H54 (cell line): ENCODE results near the gene GABRB1.

ENCODE experiments used
- DNase-seq: peaks from one replicate; pipeline ENCODE4 v3.0.0; 2011; ENCODE audit warnings: low spot score, mixed read lengths; ENCODE audit not compliant: insufficient read length
- FAIRE-seq: peaks from 3 replicates; lab custom pipeline; 2011; peaks lifted over from hg19 to GRCh38; lab: Jason Lieb, UNC
- POLR2A ChIP-seq: IDR thresholded peaks from 2 replicates; pipeline ENCODE4 v1.6.1; 2011; ENCODE audit warnings: low read depth, mild to moderate bottlenecking, low read length

The GABRB1 gene

DNA sequence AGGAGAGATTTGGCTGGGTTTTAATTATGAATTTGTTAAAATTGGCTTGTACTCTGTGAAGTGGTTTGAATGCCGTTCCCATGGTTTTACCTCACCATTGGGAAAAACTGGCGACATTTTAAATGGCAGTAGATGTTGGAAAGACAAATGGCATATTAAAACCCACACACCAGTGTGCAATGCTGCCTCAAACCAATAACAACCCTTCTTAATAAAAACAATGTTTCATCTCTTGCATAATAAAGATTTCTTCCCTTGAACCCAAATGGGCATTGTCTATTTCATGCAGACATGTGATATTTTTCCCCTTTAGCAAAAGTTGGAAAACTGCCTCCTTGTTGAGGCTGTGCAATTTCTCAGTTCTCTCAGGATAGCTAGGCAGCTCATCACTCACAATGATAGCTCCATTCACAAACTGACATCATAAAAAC, 33.7 kb downstream of the GABRB1 start:
- FAIRE-seq = no peak
- TF ChIP-seq POLR2A = no peak
- DNase-seq = no peak

DNA sequence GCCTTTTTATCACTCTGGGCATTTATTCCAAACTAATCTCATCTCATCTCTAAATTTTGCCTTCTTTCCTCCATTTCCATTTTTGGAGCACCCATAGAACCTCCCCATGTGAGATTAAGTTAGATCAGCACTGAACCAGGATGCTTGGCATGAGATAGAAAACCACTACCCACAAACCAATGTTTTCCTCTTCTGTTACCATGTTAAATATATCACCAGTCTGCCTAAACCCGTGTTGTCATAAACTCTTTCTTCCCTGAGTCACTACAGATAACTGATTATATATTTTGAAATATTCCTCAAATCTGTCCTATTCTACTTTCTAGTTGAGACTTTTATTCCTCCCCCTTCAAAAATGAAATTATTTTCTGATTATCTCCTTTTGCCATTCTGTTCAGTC, 37.6 kb downstream of the GABRB1 start:
- FAIRE-seq (no peak), DNase-seq (no peak)
- no peak for TF ChIP-seq POLR2A

DNA sequence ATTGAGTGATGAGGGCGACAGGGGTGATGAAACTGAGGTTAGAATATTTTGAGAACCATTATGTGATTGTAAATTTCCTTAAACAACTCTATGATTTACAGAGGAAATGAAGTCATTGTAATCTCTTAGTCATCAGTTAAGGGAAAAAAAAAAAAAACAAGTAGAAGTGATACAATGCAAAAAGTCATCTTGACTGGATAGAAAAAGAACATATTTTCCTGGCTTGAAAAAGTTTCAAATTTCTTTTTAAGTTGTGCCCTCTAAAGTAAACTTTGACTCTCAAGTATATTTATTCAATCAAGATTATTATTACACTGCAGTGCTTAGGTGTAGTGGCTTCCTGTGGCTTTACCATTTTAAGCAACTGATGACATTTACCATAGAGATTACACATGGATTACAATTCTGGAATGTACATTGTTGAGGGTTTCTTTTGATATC, 40.6 kb downstream of the GABRB1 start:
- DNase-seq (no peak), FAIRE-seq (peak; percentile 74)
- TF ChIP-seq POLR2A = no peak

DNA sequence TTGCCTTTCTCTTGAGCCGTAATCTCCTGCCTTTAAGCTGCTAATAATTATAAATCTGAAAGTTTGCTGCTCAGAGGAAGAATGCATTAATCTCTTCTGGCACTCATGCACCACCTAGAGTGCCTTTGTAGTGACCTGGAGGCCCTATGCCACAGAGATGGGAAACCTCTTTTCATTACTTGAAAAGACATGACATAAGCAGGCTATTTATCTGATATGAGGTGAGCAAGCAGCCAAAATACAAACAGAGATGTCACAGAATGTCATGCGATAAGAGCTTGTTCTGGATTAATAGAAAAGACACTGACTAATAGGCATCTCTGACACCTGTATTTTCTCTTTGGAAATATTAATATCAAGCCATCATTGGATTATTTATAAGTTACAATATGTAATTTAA, 42.3 kb downstream of the GABRB1 start:
- TF ChIP-seq POLR2A = no peak
- no peak for FAIRE-seq
- no peak for DNase-seq

DNA sequence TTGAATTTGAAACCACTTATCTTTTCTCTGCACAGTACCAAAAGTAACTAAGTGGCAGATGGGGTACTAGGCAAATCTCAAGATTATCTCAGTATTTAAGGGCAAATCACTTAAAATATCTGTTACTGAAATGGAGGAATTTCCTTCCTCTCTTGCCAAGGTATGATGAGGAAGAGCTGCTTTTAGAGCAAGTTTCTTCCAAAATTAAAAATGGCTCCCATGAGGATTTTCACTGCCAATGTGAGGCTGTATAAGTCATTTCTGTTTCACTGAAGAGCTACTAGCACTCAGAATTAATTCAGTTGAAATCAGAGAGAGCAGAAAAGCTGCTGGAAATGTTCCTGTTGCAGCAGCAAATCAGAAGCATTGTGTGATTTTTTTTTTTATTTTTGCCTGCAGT, 43.4 kb downstream of the GABRB1 start:
- no peak for DNase-seq
- TF ChIP-seq POLR2A = no peak
- no peak for FAIRE-seq

DNA sequence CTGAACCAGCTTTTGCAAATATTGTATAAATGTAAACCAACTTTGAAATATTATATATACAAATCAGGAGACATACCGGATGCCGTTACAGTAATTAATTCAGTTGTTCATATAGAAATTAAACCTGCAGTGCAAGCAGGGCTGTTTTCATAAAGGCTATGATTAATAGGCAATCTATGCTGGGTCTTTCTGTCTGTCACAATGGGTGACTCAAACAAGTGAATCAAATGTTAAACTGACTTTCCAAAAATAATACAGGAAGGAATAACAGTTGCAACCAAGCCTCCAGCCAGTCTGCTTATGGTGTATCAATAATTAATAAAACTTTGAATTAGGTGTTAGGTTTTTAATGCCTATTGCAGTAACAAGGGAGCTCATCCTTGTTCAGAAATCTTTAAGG, 43.9 kb downstream of the GABRB1 start:
- no peak for TF ChIP-seq POLR2A
- peak; percentile 67 for FAIRE-seq
- no peak for DNase-seq

DNA sequence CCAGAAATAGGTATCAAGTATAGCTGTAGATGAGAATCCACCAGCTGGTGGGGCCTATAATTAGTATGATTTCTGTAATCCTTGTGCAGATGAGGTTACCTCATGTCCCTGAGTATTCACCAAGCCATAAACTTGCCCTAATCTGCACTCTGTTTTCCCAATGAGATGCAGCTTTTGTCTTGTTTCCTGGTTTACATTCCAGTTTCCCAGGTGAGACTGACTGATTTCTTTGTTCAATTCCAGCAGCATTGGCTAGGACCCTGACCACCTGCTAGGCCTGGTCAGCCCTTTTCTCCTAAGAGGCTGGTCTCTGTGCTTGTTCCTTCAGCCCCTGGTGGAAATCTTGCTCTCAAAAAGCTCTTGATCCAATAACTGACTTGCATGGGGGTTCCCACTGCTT, 44.6 kb downstream of the GABRB1 start:
- FAIRE-seq (no peak), DNase-seq (no peak)
- no peak for TF ChIP-seq POLR2A

DNA sequence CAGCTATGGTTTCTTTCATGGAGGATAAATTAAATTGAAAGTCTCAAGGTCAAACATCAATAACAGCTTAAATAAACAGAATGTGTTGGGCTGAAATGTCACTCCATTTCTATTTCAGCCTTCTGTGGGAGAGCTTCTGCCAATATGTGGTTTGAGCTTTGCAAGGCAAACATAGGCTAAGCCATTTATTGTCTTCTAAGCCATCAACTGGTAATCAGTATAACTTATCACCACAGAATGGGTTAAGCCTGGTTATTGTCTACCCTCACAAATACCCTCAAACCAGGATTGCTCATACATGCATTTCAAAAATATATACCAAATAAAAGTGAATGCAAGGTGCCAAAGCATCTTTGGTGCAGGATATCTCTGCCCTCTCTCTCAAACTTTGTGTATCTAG, 52.7 kb downstream of the GABRB1 start:
- no peak for DNase-seq
- TF ChIP-seq POLR2A = no peak
- no peak for FAIRE-seq

DNA sequence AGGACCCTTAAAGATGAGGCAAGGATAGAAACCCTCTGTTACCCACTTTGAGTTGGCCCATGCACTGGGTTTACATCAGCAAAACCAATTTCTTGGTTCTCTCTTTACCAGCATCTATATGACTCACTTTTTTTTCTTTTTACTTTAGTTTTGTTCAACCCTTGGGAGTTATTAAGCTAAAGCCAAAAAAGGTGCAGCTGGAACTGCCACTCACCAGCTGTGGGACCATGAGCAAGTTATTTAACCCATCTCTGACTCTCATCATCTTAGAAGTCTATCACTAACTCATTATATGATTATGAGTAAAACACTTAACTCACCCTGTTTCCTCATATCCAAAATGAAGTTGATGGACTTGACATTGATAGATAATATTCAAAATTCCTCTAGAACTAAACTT, 53.4 kb downstream of the GABRB1 start:
- DNase-seq (no peak), FAIRE-seq (no peak)
- TF ChIP-seq POLR2A = no peak

DNA sequence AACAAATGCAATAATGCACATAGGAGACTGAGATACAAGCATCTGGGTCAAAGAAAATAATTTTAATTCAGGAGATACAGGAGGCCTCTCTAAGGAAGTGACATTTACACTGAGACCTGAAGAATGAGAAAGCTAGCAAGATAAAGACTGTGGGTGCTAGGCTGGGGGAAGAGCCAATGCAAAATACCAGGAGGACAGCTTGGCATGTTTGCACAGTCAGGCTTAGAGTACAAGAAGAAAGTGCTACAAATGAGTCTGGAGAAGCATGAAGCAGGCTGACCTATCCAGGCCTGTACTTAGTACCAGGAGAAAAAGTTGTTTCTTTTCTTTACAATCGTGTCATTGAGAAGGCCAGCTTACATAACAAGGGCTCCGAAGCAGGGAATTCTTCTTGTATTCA, 56.9 kb downstream of the GABRB1 start:
- FAIRE-seq = no peak
- TF ChIP-seq POLR2A = no peak

DNA sequence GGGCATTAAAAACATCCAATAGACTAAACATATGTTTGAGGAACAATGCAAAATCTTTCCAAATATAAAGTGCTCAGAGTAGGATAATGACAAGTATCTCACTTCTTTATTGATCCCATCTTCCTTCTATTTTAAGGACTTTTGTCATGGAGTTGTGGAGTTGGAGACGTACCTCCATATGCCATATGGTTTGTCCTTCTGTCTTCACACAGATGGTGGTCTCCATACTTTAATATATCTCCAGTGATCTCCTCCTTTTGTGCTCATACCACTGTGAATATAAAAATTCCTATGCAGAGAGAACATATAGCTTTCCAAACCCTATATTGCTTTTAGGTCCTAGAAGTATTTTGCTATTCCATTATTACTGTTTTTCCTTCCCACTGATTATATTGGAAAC, 64.5 kb downstream of the GABRB1 start:
- no peak for TF ChIP-seq POLR2A
- FAIRE-seq = no peak
- DNase-seq = no peak

More for the DNA sequence above, 56.9 kb downstream of the GABRB1 start:
- DNase-seq = no peak

DNA sequence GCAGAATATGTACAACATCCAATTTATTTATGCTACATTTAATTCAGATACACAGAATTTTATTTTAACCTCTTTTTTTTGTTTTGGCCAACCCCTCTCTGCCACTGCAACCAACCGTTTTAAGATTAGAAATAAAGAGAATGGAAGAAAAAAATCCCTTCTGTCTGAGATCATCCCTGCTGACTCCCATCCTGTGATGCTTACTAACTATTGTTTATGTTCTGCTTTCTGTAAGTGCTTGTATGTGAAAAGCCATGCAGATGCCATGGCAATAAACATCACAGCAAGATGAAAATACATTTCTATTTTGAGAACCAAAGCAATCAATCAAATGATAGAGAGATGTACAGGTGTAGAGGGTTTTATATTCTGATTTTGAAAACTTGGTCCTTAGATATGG, 70.1 kb downstream of the GABRB1 start:
- FAIRE-seq (no peak), DNase-seq (no peak)
- no peak for TF ChIP-seq POLR2A

DNA sequence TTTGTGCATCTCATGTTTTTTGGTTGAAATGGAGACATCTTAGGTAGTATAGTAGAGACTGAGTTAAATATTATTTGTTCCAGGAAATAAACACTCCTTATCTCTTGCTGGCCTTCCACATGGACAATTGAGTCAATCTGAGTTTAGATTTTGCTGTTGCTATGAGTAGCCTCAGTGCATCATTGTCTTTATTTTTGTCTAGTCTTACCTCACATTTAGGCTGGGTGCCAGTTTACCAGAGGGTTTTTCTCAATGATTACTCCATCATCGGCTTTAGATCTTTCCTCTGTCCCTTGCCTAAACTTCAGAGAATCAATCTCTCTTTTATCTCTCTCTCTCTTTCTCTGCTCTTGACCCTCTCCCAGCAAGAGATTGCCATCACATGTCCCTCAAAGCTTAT, 73.6 kb downstream of the GABRB1 start:
- FAIRE-seq = no peak
- DNase-seq = no peak
- TF ChIP-seq POLR2A = no peak

DNA sequence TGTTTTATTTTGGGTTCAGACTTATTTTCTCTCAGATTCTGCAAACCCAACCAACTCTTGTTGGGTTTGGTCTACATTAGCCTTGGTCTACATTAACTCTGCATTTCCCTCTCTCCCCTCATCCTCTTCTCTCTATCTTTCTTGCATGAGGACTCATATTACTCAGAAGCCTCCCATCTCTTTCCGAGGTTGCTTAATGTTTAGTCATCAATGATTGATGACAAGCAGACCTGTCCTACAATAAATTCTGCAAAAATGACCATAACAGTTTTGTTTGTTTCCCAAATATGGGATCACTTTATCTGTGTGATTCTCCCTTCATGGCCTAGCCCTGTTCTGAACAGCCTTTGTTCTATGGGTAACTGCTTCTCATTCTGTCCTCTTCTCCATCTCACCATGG, 75.2 kb downstream of the GABRB1 start:
- DNase-seq = no peak
- no peak for FAIRE-seq
- no peak for TF ChIP-seq POLR2A

DNA sequence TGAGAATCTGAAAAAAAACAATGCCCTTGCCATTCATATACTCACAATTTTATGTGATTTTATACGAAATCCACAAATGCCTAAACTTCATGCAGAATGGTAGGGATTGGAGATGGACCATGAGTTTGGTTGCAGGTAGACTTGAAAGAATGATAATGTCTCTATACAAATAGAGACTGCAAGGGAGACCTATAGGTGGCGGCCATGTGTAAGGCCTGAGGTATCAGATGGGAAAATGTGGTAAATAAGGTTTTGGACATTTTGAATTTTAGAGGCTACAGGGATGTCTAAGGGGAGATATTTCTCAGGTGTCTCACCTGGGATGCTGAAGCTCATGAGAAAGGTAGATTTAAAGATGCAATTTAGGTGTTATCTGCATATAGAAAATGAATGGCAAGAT, 78.0 kb downstream of the GABRB1 start:
- no peak for TF ChIP-seq POLR2A
- no peak for DNase-seq
- no peak for FAIRE-seq

DNA sequence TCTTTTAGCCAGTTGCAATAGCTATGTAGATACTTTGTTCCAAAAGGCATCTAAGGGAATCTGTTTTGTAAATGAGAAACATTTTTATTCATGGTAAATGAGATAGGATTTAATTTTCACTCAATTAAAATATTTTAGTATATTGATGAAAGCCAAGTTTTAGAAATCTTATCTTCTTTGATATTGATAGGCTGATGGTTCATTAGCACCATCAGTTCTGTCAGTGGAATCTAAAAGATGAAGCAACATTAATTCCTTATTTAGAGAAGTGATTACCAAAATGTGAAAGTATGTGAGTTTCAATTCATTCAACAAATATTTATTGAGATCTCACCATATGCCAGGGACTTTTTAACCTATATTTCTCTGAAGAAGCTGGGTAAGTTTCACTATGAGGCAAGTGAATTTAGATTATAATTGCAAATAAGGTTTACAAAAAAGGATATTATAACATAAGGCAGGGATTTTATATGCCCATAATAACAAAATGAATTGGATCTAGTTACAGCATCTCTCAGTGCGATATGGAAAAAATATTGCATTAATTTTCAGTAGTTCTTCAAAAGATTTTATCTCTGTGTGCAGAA, 79.3 kb downstream of the GABRB1 start:
- no peak for DNase-seq
- TF ChIP-seq POLR2A = no peak
- FAIRE-seq = no peak
